Measurements from ENCODE around the gene ANKRD34A. TPM values are rescaled to one million over a fixed set of nuclear protein-coding genes. Genes with fewer than 3 reads are reported as not detected.

The ANKRD34A gene
- polyA plus RNA-seq, 10 donors, result 0.73 to 1.4 (median 1.1) TPM

- peak in 1 of 3 donors; percentile 58 for DNase-seq
These were observed 27.5 kb upstream of the ANKRD34A start for GRCh38 chr1:145991735-145992412.

DNA sequence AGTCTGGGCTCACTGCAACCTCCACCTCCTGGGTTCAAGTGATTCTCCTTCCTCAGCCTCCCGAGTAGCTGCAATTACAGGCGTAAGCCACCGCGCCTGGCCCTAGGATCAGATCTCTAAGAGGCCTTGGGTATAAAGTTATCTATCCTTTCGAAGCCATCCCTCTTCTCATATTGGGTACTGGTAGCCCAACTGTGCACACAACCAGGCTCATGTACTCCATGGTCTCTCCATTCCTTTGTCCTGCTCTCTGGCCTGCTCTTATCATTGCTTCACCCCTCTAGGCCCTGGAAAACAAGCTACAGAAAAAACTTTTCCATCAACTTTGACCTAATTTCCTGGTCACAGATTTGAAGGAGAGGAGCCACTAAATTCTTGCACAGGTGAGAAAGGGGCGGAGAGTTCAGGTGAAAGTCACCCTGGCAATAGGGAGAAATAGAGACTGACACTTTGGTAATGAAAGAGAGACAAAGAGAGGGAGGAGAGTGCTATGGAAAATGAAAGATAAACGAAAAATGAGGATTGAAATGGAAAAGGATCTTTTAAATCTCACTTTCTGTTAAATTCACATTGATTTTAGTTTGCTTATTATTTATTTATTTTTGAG lies 26.0 kb upstream of the ANKRD34A start:
- peak in 1 of 3 donors; percentile 17 for DNase-seq

GRCh38 chr1:145988773-145989172 lies 24.4 kb upstream of the ANKRD34A start:
- DNase-seq, result no peak

- DNase-seq, result no peak
These were observed 23.6 kb upstream of the ANKRD34A start for GRCh38 chr1:145987926-145988325.

GRCh38 chr1:145986551-145986950 lies 22.2 kb upstream of the ANKRD34A start:
- DNase-seq, result no peak

- peak in 2 of 3 donors; percentile 80 to 85 for DNase-seq
These were observed 21.4 kb upstream of the ANKRD34A start for GRCh38 chr1:145985502-145986439.

- no peak for DNase-seq
These were observed 20.7 kb upstream of the ANKRD34A start for GRCh38 chr1:145985129-145985501.

DNA sequence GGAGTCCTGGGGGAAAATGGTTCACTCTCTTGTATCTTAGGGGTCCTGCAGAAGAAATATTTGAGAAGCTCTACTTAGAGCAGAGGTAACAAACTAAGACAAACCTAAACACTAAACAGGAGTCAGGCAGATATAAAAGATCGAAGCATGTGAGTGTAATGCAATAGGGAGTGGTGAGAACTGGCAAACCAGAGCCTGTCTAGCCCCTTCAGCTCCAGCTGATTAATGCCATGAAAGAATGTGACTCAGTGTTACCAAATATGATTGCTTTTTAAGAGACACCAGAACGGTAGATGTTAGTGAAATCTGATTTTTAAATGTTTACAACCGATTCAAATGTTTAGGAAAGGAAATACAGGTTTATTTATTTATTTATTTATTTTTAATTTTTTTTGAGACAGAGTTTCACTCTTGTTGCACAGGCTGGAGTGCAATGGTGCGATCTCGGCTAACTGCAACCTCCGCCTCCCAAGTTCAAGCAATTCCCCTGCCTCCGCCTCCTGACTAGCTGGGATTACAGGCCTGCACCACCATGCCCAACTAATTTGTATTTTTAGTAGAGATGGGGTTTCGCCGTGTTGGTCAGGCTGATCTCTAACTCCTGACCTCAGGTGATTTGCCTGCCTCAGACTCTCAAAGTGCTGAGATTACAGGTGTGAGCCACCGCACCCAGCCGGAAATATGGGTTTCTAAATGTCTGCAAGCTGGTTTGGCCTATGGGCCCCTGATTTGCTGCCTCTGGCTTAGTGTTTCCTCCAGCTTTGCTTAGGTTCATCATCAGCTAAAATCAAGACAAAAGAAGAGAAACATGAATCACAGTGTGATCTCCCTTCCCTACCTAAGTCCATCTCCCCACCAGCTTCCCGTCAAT lies 19.8 kb upstream of the ANKRD34A start:
- no peak for DNase-seq

DNA sequence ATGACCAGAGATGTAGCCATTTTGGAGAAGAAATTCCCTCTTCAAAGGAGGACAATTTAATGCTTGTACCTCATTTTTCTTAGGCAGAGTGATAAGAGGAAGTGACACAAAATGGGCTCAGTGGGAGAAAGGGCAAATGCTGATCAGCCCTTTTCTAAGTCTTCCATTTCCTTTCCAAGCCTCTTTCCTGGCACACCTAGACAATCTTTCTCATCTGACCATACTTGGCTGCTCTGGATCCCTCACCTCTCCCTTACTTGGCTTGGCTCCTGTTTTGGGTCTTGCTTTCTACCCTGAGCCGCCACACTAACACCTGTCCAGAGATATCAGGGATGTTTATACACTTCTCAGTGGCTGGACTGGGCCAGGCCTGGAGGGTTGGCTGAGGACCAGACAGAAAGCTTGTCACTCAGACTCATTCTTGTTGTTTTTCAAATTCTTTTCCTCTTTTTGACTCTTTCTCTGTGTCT lies 18.9 kb upstream of the ANKRD34A start:
- peak in 2 of 3 donors; percentile 58 to 76 for DNase-seq

- DNase-seq, result peak in 1 of 3 donors; percentile 28
These were observed 17.8 kb upstream of the ANKRD34A start for GRCh38 chr1:145982010-145982723.

DNA sequence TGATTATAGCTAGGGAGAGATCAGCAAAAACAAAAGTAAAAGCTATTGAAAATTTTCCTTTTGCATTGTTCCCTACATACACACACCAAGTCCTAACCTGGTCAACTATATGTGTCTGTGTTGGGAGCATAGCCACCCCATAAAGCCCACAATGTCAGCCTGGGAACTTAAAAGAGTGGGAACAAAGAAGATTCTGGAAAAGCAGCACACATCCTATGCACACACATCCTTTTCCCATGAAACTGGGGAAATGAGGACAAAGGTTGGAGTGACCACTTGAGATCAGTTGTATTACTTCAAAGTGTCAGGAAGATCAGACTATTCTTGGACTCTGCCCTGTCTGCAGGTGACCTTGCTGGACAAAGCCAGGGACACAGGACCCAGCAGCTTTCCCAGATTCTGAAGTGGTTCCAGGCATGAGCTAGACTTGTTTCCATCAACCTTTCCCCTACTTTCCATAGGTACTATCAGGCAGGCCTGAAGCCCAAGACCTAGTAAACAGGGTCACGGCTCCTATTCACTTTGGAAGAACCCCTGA lies 16.2 kb upstream of the ANKRD34A start:
- DNase-seq, result peak in 1 of 3 donors; percentile 32

GRCh38 chr1:145979746-145980456 lies 15.5 kb upstream of the ANKRD34A start:
- peak in 1 of 3 donors; percentile 63 for DNase-seq

DNA sequence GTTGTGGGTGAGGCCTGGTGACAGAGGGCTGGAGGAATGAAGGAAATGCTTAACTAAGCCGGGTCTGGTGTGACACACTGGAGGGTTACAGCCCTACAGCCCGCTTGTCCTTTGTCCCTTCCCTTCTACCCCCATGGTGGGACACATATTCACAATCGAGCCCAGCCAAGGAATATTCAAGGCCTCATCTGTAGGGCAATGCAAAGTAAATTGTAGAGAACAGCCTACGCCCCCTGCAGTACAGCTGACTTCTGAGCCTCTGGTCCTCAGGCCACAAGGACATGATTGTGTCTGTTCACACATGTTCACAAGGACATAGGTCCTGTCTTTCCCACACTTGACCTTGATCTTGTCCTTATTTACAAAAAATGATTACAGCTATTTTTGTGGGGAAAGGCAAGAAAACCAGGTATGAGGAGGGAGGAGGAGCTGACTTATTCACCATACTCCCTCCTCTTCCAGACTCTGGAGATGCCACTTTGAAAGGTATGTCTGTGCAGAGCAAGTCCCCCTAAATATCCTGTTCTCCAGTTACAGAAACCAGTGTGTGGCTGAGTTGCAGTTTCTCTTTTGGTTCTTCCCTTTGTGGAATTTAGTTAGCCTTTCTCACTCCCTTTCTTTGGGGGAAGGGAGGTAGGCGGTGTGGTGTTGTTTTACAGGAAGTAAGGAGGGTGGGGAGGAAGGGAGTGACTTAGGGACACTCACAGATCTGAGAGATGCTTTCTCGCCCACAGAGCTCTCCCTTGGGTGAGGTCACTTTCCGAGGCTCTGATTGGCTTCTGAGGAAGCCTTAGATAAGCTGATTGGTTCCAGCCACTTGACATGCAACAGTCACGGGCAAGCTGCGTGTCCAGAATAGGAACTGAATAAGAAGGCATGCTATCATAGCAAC lies 14.7 kb upstream of the ANKRD34A start:
- DNase-seq, result peak; percentile 98 to 100 (median 99)

GRCh38 chr1:145978471-145978853 lies 14.1 kb upstream of the ANKRD34A start:
- DNase-seq, result no peak

- peak; percentile 83 to 92 (median 88) for DNase-seq
These were observed 13.4 kb upstream of the ANKRD34A start for GRCh38 chr1:145977486-145978470.

DNA sequence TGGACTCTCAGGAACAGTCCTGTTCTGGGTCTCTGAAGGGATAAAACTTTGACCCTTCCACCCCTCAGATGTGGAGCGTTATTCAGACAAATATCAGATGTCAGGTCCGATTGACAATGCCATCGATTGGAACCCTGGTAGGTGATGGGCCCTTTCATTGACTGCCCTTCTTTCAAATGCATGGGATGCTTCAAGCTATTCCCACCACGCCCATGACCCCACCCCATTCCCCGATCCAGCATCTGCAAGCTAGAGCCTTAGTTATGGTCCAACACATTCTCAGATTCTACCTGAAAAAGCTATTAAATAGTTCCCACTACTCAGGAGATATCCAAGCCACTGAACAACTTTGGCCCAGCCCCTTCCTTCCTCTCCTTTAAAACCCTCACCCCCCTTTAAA lies 12.6 kb upstream of the ANKRD34A start:
- DNase-seq, result no peak

DNA sequence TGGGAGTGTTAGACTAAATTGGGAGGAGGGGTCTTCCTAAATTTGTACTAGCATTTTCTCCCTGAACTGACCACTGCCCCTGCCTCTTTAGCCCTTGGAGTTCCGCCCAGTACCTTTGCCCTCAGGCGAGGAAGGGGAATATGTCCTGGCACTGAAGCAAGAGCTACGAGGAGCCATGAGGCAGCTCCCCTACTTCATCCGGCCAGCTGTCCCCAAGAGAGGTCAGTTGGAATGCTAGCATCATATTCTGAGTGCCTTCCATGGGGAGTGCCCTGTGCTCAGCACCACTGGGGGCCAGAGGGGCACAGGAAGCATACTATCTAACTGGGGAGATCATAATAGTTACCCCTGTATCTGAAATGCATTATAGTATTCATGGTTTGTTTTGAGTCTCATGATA lies 10.8 kb upstream of the ANKRD34A start:
- peak in 1 of 3 donors; percentile 12 for DNase-seq

Measured in muscle of back (tissue), 11 donors.